Measurements from ENCODE around the gene PIGQ. TPM values are rescaled to one million over a fixed set of nuclear protein-coding genes. Genes with fewer than 3 reads are reported as not detected.

PIGQ gene
- total and polyA plus RNA-seq, 11 donors: 16.4 to 39.5 (median 22.0) TPM

- Histone ChIP-seq H3K27me3 (no peaks in the 10 kb centered on the region), H3K9me3 (no peaks in the 10 kb centered on the region), H3K4me1 (no peaks in the 10 kb centered on the region), H3K27ac (no peak overlapping the region), H3K4me3 (no peak overlapping the region), H3K36me3 (peaks cover 0 to 34% (median 3%) of the 10 kb centered on the region in 9 donors)
- DNase-seq (no peak), ATAC-seq (no peak)
- TF ChIP-seq, protein P1, sequence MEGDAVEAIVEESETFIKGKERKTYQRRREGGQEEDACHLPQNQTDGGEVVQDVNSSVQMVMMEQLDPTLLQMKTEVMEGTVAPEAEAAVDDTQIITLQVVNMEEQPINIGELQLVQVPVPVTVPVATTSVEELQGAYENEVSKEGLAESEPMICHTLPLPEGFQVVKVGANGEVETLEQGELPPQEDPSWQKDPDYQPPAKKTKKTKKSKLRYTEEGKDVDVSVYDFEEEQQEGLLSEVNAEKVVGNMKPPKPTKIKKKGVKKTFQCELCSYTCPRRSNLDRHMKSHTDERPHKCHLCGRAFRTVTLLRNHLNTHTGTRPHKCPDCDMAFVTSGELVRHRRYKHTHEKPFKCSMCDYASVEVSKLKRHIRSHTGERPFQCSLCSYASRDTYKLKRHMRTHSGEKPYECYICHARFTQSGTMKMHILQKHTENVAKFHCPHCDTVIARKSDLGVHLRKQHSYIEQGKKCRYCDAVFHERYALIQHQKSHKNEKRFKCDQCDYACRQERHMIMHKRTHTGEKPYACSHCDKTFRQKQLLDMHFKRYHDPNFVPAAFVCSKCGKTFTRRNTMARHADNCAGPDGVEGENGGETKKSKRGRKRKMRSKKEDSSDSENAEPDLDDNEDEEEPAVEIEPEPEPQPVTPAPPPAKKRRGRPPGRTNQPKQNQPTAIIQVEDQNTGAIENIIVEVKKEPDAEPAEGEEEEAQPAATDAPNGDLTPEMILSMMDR (IDR thresholded peaks at IDR 0.05): no peak
- no peak for TF ChIP-seq POLR2A (IDR thresholded peaks at IDR 0.05)
- WGBS, 4 donors: 91 to 94% (median 92%) methylated on average over 29 to 51 of the region's 51 CpGs
- intact Hi-C loops (cut with DNase I): no loop called here
These were observed 26.2 kb upstream of the PIGQ start for GRCh38 chr16:543301-544164.

GRCh38 chr16:544517-544916 is 25.3 kb upstream of the PIGQ start:
- no peak for TF ChIP-seq POLR2A (IDR thresholded peaks at IDR 0.05)
- TF ChIP-seq, protein P1 (IDR thresholded peaks at IDR 0.05): no peak
- Histone ChIP-seq H3K36me3 (peaks cover 0 to 42% (median 7%) of the 10 kb centered on the region in 9 donors), H3K9me3 (no peaks in the 10 kb centered on the region), H3K27ac (no peak overlapping the region), H3K4me1 (no peaks in the 10 kb centered on the region), H3K4me3 (no peak overlapping the region), H3K27me3 (no peaks in the 10 kb centered on the region)
- DNase-seq (no peak), ATAC-seq (no peak)
- 87 to 95% (median 94%) methylated on average over 42 to 46 of the region's 46 CpGs for WGBS, 4 donors
- intact Hi-C loops (cut with DNase I): no loop called here

DNA sequence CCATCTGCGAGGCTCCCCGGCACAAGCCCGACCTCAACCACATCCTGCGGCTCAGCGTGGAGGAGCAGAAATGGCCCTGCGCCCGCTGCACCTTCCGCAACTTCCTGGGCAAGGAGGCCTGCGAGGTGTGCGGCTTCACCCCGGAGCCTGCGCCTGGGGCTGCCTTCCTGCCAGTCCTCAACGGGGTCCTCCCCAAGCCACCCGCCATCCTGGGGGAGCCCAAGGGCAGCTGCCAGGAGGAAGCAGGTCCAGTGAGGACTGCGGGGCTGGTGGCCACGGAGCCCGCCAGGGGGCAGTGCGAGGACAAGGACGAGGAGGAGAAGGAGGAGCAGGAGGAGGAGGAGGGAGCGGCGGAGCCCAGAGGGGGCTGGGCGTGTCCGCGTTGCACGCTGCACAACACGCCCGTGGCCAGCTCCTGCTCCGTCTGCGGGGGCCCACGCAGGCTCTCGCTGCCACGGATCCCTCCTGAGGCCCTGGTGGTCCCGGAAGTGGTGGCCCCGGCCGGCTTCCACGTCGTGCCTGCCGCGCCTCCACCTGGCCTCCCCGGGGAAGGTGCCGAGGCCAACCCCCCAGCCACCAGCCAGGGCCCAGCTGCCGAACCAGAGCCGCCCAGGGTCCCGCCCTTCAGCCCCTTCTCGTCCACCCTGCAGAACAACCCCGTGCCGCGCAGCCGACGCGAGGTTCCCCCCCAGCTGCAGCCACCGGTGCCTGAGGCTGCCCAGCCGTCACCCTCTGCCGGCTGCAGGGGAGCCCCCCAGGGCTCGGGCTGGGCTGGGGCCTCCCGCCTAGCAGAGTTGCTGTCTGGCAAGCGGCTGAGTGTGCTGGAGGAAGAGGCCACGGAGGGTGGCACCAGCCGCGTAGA is 22.6 kb upstream of the PIGQ start:
- ATAC-seq (peak; percentile 45 to 81 (median 62)), DNase-seq (peak; percentile 58 to 85 (median 64))
- Histone ChIP-seq H3K27ac (no peak overlapping the region), H3K27me3 (no peaks in the 10 kb centered on the region), H3K4me3 (no peak overlapping the region), H3K36me3 (peaks cover 0 to 47% (median 19%) of the 10 kb centered on the region in 9 donors), H3K9me3 (no peaks in the 10 kb centered on the region), H3K4me1 (no peaks in the 10 kb centered on the region)
- TF ChIP-seq, protein P1 (IDR thresholded peaks at IDR 0.05): peak; percentile 14 to 58 (median 37)
- no peak for TF ChIP-seq POLR2A (IDR thresholded peaks at IDR 0.05)
- WGBS, 4 donors: 77 to 92% (median 87%) methylated on average over 31 to 60 of the region's 60 CpGs
- intact Hi-C loops (cut with DNase I): no loop called here

- H3K27ac ChIP-seq: no peak overlapping the region
- intact Hi-C loops (cut with DNase I): no loop called here
- ATAC-seq: no peak
- no peak overlapping the region for H3K4me3 ChIP-seq
- WGBS, 4 donors: 88 to 98% (median 96%) methylated on average over 13 to 21 of the region's 21 CpGs
- DNase-seq: no peak
- no peaks in the 10 kb centered on the region for H3K4me1 ChIP-seq
- TF ChIP-seq, protein P1 (IDR thresholded peaks at IDR 0.05): no peak
- no peak for TF ChIP-seq POLR2A (IDR thresholded peaks at IDR 0.05)
- H3K27me3 ChIP-seq: no peaks in the 10 kb centered on the region
- no peaks in the 10 kb centered on the region for H3K9me3 ChIP-seq
- peaks cover 0 to 60% (median 25%) of the 10 kb centered on the region in 9 donors for H3K36me3 ChIP-seq
These were observed 21.2 kb upstream of the PIGQ start for GRCh38 chr16:548586-548985.

Data from heart left ventricle (tissue), 16 donors.